Endothelial cell of umbilical vein (primary cell): ENCODE results near the gene HOMER1. TPM values are rescaled to one million over a fixed set of nuclear protein-coding genes. Genes with fewer than 3 reads are reported as not detected.

Experiments used
- BruUV-seq: library from RNA; stranded (reverse); fragments of 400-500 nt; replicated peaks from 2 replicates; lab custom pipeline; 2021; lab: Mats Ljungman, UMichigan
- CTCF ChIA-PET: fragments of 300-600, 350-600 bp; sonication (Branson Sonifier 250); formaldehyde crosslinking; loops from one replicate; lab custom pipeline; 2021; ENCODE audit warnings: antibody characterized with exemption, inconsistent platforms; lab: Charles Lee
- POLR2A ChIA-PET: fragments of 300-600, 350-600 bp; sonication (Branson Sonifier 250); formaldehyde crosslinking; loops from one replicate; lab custom pipeline; 2021; ENCODE audit warnings: antibody characterized with exemption, inconsistent platforms; lab: Charles Lee
- DNase-seq: peaks from one replicate; pipeline ENCODE4 v3.0.0-alpha.2; 2011; ENCODE audit warnings: low read depth, low spot score
- FAIRE-seq: peaks from 2 replicates; lab custom pipeline; 2011; peaks lifted over from hg19 to GRCh38; lab: Jason Lieb, UNC
- H2AFZ ChIP-seq: 2 replicates; pipeline ENCODE4 v1.6.0; 2012; ENCODE audit warnings: low read depth, low read length, control low read depth, inconsistent platforms
- H3K27ac ChIP-seq: 2 replicates; pipeline ENCODE4 v1.5.1; 2011; ENCODE audit warnings: low read depth, mild to moderate bottlenecking, control low read depth, low read length, moderate library complexity; ENCODE audit not compliant: insufficient read depth
- H3K27me3 ChIP-seq, 2 experiments: 2 replicates each; pipeline versions ENCODE4 v1.6.0 to v1.6.1; 2011; ENCODE audit warnings: low read length in 2 of 2, mixed read lengths in 1 of 2; ENCODE audit not compliant: control insufficient read depth in 2 of 2, insufficient read depth in 2 of 2
- H3K36me3 ChIP-seq, 2 experiments: 2 replicates in 1 of 2; 3 replicates in 1 of 2; pipeline ENCODE4 v1.5.1; 2011; ENCODE audit warnings: low read length in 2 of 2, mild to moderate bottlenecking in 1 of 2, moderate library complexity in 1 of 2; ENCODE audit not compliant: control insufficient read depth in 2 of 2, insufficient read depth in 2 of 2; ENCODE audit errors: extremely low read depth in 1 of 2
- H3K4me1 ChIP-seq: 3 replicates; pipeline ENCODE4 v1.5.1; 2011; ENCODE audit warnings: mild to moderate bottlenecking, low read length; ENCODE audit not compliant: control insufficient read depth, insufficient read depth; ENCODE audit errors: extremely low read depth
- H3K4me2 ChIP-seq: 2 replicates; pipeline ENCODE4 v1.6.1; 2011; ENCODE audit warnings: low read length, control low read depth, mixed read lengths; ENCODE audit not compliant: insufficient read depth
- H3K4me3 ChIP-seq, 3 experiments: fragments of 200-600 bp in 1 of 3; sonication (generic), shearing (Covaris generic) in 1 of 3; replicated peaks in 1 of 3; 2 replicates each; pipeline ENCODE4 v1.5.1; 2011 to 2016; ENCODE audit warnings: control low read depth in 3 of 3, low read length in 3 of 3, mild to moderate bottlenecking in 2 of 3, inconsistent platforms in 1 of 3, low read depth in 1 of 3, moderate library complexity in 1 of 3; ENCODE audit not compliant: insufficient read depth in 1 of 3
- H3K79me2 ChIP-seq: 2 replicates; pipeline ENCODE4 v1.6.0; 2012; ENCODE audit warnings: low read length, inconsistent platforms; ENCODE audit not compliant: control insufficient read depth, insufficient read depth
- H3K9ac ChIP-seq: replicated peaks from 2 replicates; pipeline ENCODE3; 2011; ENCODE audit warnings: low read length, control low read depth; ENCODE audit not compliant: insufficient read depth; ENCODE audit errors: extremely low read depth
- H3K9me1 ChIP-seq: replicated peaks from 3 replicates; pipeline ENCODE4 v1.6.0; 2011; ENCODE audit warnings: mild to moderate bottlenecking, low read length; ENCODE audit not compliant: control insufficient read depth, insufficient read depth; ENCODE audit errors: extremely low read depth
- H3K9me3 ChIP-seq: replicated peaks from 2 replicates; pipeline ENCODE4 v1.5.1; 2012; ENCODE audit warnings: low read length, inconsistent platforms; ENCODE audit not compliant: control insufficient read depth, insufficient read depth
- H4K20me1 ChIP-seq: replicated peaks from 2 replicates; pipeline ENCODE3; 2011; ENCODE audit warnings: mild to moderate bottlenecking, low read length; ENCODE audit not compliant: control insufficient read depth, insufficient read depth; ENCODE audit errors: extremely low read depth
- CTCF ChIP-seq, 2 donors: IDR thresholded peaks; 1 replicate in 1 of 2; 2 replicates in 1 of 2; pipeline ENCODE4 v1.5.1; 2011; ENCODE audit warnings: low read length in 2 of 2, mild to moderate bottlenecking in 2 of 2, moderate library complexity in 2 of 2, control low read depth in 1 of 2, inconsistent platforms in 1 of 2, low read depth in 1 of 2; ENCODE audit not compliant: insufficient read depth in 1 of 2; ENCODE audit errors: extremely low read depth in 1 of 2
- EZH2 ChIP-seq: IDR thresholded peaks from 2 replicates; pipeline ENCODE4 v1.6.1; 2012; ENCODE audit warnings: borderline replicate concordance, low read depth, mild to moderate bottlenecking, moderate library complexity, low read length, inconsistent platforms; ENCODE audit not compliant: severe bottlenecking
- FOS ChIP-seq: IDR thresholded peaks from 2 replicates; pipeline ENCODE4 v1.6.1; 2011; ENCODE audit warnings: mild to moderate bottlenecking, low read length, moderate library complexity, borderline replicate concordance; ENCODE audit not compliant: insufficient read depth
- GATA2 ChIP-seq: IDR thresholded peaks from 2 replicates; pipeline ENCODE4 v1.7.0; 2011; ENCODE audit warnings: low read depth, mild to moderate bottlenecking, moderate library complexity, mixed read lengths, low read length; ENCODE audit not compliant: insufficient read length, insufficient read depth
- JUN ChIP-seq: IDR thresholded peaks from 2 replicates; pipeline ENCODE4 v1.6.1; 2011; ENCODE audit warnings: borderline replicate concordance, low read depth; ENCODE audit not compliant: insufficient read length, insufficient read depth
- MAX ChIP-seq: IDR thresholded peaks from 2 replicates; pipeline ENCODE4 v1.6.1; 2011; ENCODE audit not compliant: insufficient read depth, insufficient read length
- MYC ChIP-seq: IDR thresholded peaks from one replicate; pipeline ENCODE4 v1.6.1; 2011; ENCODE audit warnings: mild to moderate bottlenecking, low read depth, low read length
- POLR2A ChIP-seq: IDR thresholded peaks from 2 replicates; pipeline ENCODE4 v1.6.1; 2012; ENCODE audit warnings: low read depth, mild to moderate bottlenecking, control low read depth, low read length
- POLR2AphosphoS5 ChIP-seq: IDR thresholded peaks from 2 replicates; pipeline ENCODE4 v1.6.1; 2012; ENCODE audit warnings: low read depth, mild to moderate bottlenecking, control low read depth, low read length, moderate library complexity; ENCODE audit not compliant: insufficient read depth
- dilution Hi-C: fragments of 300-500 bp; cut with MboI; formaldehyde crosslinking; loops from one replicate; pipeline ENCODE4 v1.15.0; 2019; ENCODE audit warnings: low sequenced_read_pairs; ENCODE audit not compliant: extremely low pct_ligation_motif_present
- intact Hi-C: fragments of 100-400 bp; cut with micrococcal nuclease; formaldehyde crosslinking; loops from one replicate; pipeline ENCODE4 v1.10.0; 2022
- polyA plus RNA-seq, 4 experiments: library from polyadenylated mRNA; depleted of rRNA in 3 of 4; stranded (reverse) in 3 of 4; unstranded in 1 of 4; fragments of >200 nt; gene quantifications; 2 replicates each; pipeline versions ENCODE4 v1.2.1 to v1.2.3, GENCODE V29; 2011 to 2012; ENCODE audit warnings: missing spikeins in 1 of 4
- total RNA-seq: library from RNA; stranded (reverse); gene quantifications from 2 replicates; pipeline ENCODE4 v1.2.3, GENCODE V29; 2021

The HOMER1 gene
- total and polyA plus RNA-seq, 2 donors (not counting 3 experiments of a cell fraction or from before 2014, with no cell fraction given), result 0.57 to 3.9 TPM

GRCh38 chr5:79505138-79505537 lies 8.8 kb downstream of the HOMER1 start:
- no peaks in the 10 kb centered on the region for H3K9me3 ChIP-seq
- H3K79me2 ChIP-seq, result no peaks in the 10 kb centered on the region
- DNase-seq (no peak), FAIRE-seq (no peak)
- no peaks in the 10 kb centered on the region for H4K20me1 ChIP-seq
- no TSS peak for BruUV-seq
- intact Hi-C loops (no loop called here), dilution Hi-C loops (no loop called here)
- TF ChIP-seq EZH2, result no peak
- TF ChIP-seq POLR2AphosphoS5, result no peak
- no peak for TF ChIP-seq MYC
- no peak for TF ChIP-seq MAX
- TF ChIP-seq JUN, result no peak
- no peak for TF ChIP-seq POLR2A
- no peak for TF ChIP-seq GATA2
- TF ChIP-seq CTCF (IDR thresholded peaks at IDR 0.05; ENCODE audit: extremely low read depth in 1 of 2, insufficient read depth in 1 of 2, low read depth in 1 of 2, low read length in 2 of 2), result no peak
- TF ChIP-seq FOS, result no peak
- CTCF ChIA-PET, result no interaction called here
- H3K4me1 ChIP-seq, result peaks cover 4% of the 10 kb centered on the region
- H3K9me1 ChIP-seq, result no peaks in the 10 kb centered on the region
- no peak overlapping the region for H3K9ac ChIP-seq
- POLR2A ChIA-PET, result no interaction called here
- no peak overlapping the region for H3K27ac ChIP-seq
- H3K27me3 ChIP-seq, result no peaks in the 10 kb centered on the region
- no peaks in the 10 kb centered on the region for H3K36me3 ChIP-seq
- H2AFZ ChIP-seq, result no peak overlapping the region
- no peak overlapping the region for H3K4me3 ChIP-seq
- no peak overlapping the region for H3K4me2 ChIP-seq
